ENCODE data around the gene UNC5B.

DNA sequence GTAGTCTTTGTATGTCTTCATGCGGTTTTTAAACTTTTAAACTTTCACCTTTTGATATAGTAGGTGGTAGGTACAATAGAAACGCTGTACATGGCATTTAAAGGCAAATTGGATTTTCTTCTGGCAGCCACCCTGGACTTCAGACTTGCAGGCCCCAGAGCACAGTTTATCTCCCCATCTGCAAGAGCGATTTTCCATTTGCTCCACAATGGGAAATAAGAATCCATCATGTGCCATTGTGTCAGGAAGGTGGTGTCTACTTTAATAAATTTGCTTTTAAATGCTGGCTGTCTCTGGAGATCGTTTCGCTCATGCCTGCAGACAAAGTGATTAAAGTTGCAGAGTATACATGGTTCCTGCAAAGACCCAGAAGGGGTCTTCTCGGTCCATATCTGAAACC is 38.9 kb downstream of the UNC5B start:
- TF ChIP-seq POLR2AphosphoS5 (IDR thresholded peaks at IDR 0.05) (no peak), EP300 (IDR thresholded peaks at IDR 0.05) (no peak), POLR2A (IDR thresholded peaks at IDR 0.05) (no peak)
- TF ChIP-seq, protein P1, sequence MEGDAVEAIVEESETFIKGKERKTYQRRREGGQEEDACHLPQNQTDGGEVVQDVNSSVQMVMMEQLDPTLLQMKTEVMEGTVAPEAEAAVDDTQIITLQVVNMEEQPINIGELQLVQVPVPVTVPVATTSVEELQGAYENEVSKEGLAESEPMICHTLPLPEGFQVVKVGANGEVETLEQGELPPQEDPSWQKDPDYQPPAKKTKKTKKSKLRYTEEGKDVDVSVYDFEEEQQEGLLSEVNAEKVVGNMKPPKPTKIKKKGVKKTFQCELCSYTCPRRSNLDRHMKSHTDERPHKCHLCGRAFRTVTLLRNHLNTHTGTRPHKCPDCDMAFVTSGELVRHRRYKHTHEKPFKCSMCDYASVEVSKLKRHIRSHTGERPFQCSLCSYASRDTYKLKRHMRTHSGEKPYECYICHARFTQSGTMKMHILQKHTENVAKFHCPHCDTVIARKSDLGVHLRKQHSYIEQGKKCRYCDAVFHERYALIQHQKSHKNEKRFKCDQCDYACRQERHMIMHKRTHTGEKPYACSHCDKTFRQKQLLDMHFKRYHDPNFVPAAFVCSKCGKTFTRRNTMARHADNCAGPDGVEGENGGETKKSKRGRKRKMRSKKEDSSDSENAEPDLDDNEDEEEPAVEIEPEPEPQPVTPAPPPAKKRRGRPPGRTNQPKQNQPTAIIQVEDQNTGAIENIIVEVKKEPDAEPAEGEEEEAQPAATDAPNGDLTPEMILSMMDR (IDR thresholded peaks at IDR 0.05), result no peak

Data from sigmoid colon (tissue), 4 donors.